ENCODE data around the gene KCNC4. TPM values are rescaled to one million over a fixed set of nuclear protein-coding genes. Genes with fewer than 3 reads are reported as not detected.

The KCNC4 gene
- total and polyA plus RNA-seq, 12 donors, result 1.1 to 14.4 (median 9.3) TPM

- TF ChIP-seq CTCF (IDR thresholded peaks at IDR 0.05), result no peak
- TF ChIP-seq POLR2A (IDR thresholded peaks at IDR 0.05), result no peak
- intact Hi-C loops (cut with DNase I), result no loop called here
- peak overlapping the region in 3 of 4 donors; percentile 19 to 89 (median 44) for H3K4me3 ChIP-seq
- peak; percentile 42 to 75 (median 52) for DNase-seq
- H3K36me3 ChIP-seq (replicated peaks in 1 of 2), result no peaks in the 10 kb centered on the region
- 0 to 1% (median 1%) methylated on average over 38 to 101 of the region's 101 CpGs; no CpG with 5 or more reads in 1 of the 4 donors for WGBS, 4 donors
- peak overlapping the region in 4 of 5 donors; percentile 58 to 94 (median 85) for H3K27ac ChIP-seq
- peaks cover 13 to 49% of the 10 kb centered on the region in 2 donors for H3K4me1 ChIP-seq (replicated peaks in 1 of 2)
- H3K27me3 ChIP-seq, result no peaks in the 10 kb centered on the region
- no peaks in the 10 kb centered on the region for H3K9me3 ChIP-seq (replicated peaks in 1 of 3)
Measured at GRCh38 chr1:110210604-110211495, 736 bp downstream of the KCNC4 start.

GRCh38 chr1:110211496-110212168 is 1.5 kb downstream of the KCNC4 start:
- peaks cover 13 to 53% of the 10 kb centered on the region in 2 donors for H3K4me1 ChIP-seq (replicated peaks in 1 of 2)
- DNase-seq, result no peak
- WGBS, 4 donors, result 1 to 22% (median 13%) methylated on average over 21 to 81 of the region's 81 CpGs

GRCh38 chr1:110212169-110213142 is 2.3 kb downstream of the KCNC4 start:
- Histone ChIP-seq H3K27me3 (no peaks in the 10 kb centered on the region), H3K4me1 (replicated peaks in 1 of 2) (peaks cover 13 to 53% of the 10 kb centered on the region in 2 donors), H3K4me3 (peak overlapping the region in 1 of 4 donors; percentile 89), H3K36me3 (replicated peaks in 1 of 2) (no peaks in the 10 kb centered on the region), H3K27ac (peak overlapping the region in 2 of 5 donors; percentile 19 to 94), H3K9me3 (replicated peaks in 1 of 3) (no peaks in the 10 kb centered on the region)
- TF ChIP-seq POLR2A (IDR thresholded peaks at IDR 0.05), result no peak
- no peak for TF ChIP-seq CTCF (IDR thresholded peaks at IDR 0.05)
- intact Hi-C loops (cut with DNase I), result no loop called here
- DNase-seq, result peak in 2 of 7 donors; percentile 8 to 63
- WGBS, 4 donors, result 62 to 77% (median 67%) methylated on average over 14 to 20 of the region's 20 CpGs

More at GRCh38 chr1:110211496-110212168, 1.5 kb downstream of the KCNC4 start:
- no peaks in the 10 kb centered on the region for H3K36me3 ChIP-seq (replicated peaks in 1 of 2)
- no peaks in the 10 kb centered on the region for H3K9me3 ChIP-seq (replicated peaks in 1 of 3)
- H3K4me3 ChIP-seq, result peak overlapping the region in 2 of 4 donors; percentile 44 to 89
- intact Hi-C loops (cut with DNase I), result no loop called here
- peak overlapping the region in 2 of 5 donors; percentile 19 to 94 for H3K27ac ChIP-seq
- TF ChIP-seq POLR2A (IDR thresholded peaks at IDR 0.05) (no peak), CTCF (IDR thresholded peaks at IDR 0.05) (no peak)
- no peaks in the 10 kb centered on the region for H3K27me3 ChIP-seq
